Skeletal muscle cell (primary cell): ENCODE data around the gene LZTR1.
A peak's percentile ranks its signal among the peaks of the same experiment; 100 is the strongest.
"Not testable (repeated sequence)": the region's sequence is repeated elsewhere in the genome, so short reads cannot be mapped to it uniquely, and the experiment has no call there.

Source experiments
- DNase-seq: peaks from one replicate; pipeline ENCODE4 v3.0.0-alpha.2; 2010; ENCODE audit warnings: low read depth
- H3K4me3 ChIP-seq: 2 replicates; pipeline ENCODE4 v1.5.1; 2011; ENCODE audit warnings: low read depth, mild to moderate bottlenecking, control low read depth, low read length, moderate library complexity

LZTR1 gene

GRCh38 chr22:21044931-21045584, 63.0 kb downstream of the LZTR1 start:
- DNase-seq: peak; percentile 85
- peak overlapping the region; percentile 57 for H3K4me3 ChIP-seq

- peak; percentile 75 for DNase-seq
- H3K4me3 ChIP-seq: peak within 1 kb of the TSS; percentile 57
Measured at GRCh38 chr22:21045585-21046294, 63.6 kb downstream of the LZTR1 start, which contains the start of gene LRRC74B. Gene LRRC74B, plus strand, starts transcription at chr22:21045946. Its CDS starts 41 bp downstream, at chr22:21045987.

GRCh38 chr22:21047035-21047661, 65.1 kb downstream of the LZTR1 start:
- no peak overlapping the region for H3K4me3 ChIP-seq
- no peak for DNase-seq

- H3K4me3 ChIP-seq: no peak overlapping the region
- DNase-seq: no peak
Measured at GRCh38 chr22:21047730-21048129, 65.6 kb downstream of the LZTR1 start.

- DNase-seq, H3K4me3 ChIP-seq: not testable (repeated sequence)
Measured at GRCh38 chr22:21048448-21048847, 66.4 kb downstream of the LZTR1 start.
